ENCODE measurements around the gene BCL2. TPM values are rescaled to one million over a fixed set of nuclear protein-coding genes. Genes with fewer than 3 reads are reported as not detected.

Gene BCL2
- total and polyA plus RNA-seq, 9 of the 15 experiments (the other 6 are each of a cell fraction or from before 2014, with no cell fraction given): 0.10 to 1.1 (median 0.65) TPM

GRCh38 chr18:63083555-63083954 is 236.0 kb downstream of the BCL2 start:
- no peaks in the 10 kb centered on the region for H4K20me1 ChIP-seq (replicated peaks; ENCODE audit: control insufficient read depth, insufficient read depth, low read length)
- peaks cover 0 to 10% of the 10 kb centered on the region in 2 experiments; a peak in 2 of 5 replicates for H3K27me3 ChIP-seq (ENCODE audit: control insufficient read depth in 2 of 2, insufficient read depth in 2 of 2, low read length in 2 of 2)
- no peak for DNase-seq (ENCODE audit: extremely low read depth in 1 of 4, low spot score in 3 of 4)
- H3K4me3 ChIP-seq: no peak overlapping the region
- intact Hi-C loops (cut with micrococcal nuclease) (no loop called here), in situ Hi-C loops (cut with MboI) (no loop called here)
- FAIRE-seq: no peak
- no peak overlapping the region for H3K9ac ChIP-seq (ENCODE audit: insufficient read depth in 1 of 2, low read depth in 2 of 2, low read length in 2 of 2)
- no peak overlapping the region for H3K4me2 ChIP-seq (ENCODE audit: insufficient read depth, low read length)
- H3K4me1 ChIP-seq (replicated peaks in 1 of 2; ENCODE audit: control insufficient read depth in 2 of 2, insufficient read depth in 2 of 2, low read length in 2 of 2): no peaks in the 10 kb centered on the region
- no peak for TF ChIP-seq YBX1 (IDR thresholded peaks at IDR 0.05)
- TF ChIP-seq SP2 (IDR thresholded peaks at IDR 0.05; ENCODE audit: extremely low read depth, low read depth, low read length, poor library complexity, severe bottlenecking): no peak
- no peak for TF ChIP-seq FOSL1 (tag; conservative IDR thresholded peaks at IDR 0.05)
- no peak for TF ChIP-seq PHB (CRISPR knock-in tag; IDR thresholded peaks at IDR 0.05)
- no peak for TF ChIP-seq ZNF395 (CRISPR knock-in tag; IDR thresholded peaks at IDR 0.05)
- TF ChIP-seq HMBOX1 (IDR thresholded peaks at IDR 0.05): no peak
- TF ChIP-seq SP1 (CRISPR knock-in tag; IDR thresholded peaks at IDR 0.05): no peak
- no peak for TF ChIP-seq RBM17 (IDR thresholded peaks at IDR 0.05; ENCODE audit: borderline replicate concordance, low read depth, low read length)
- no peak for TF ChIP-seq SIRT6 (IDR thresholded peaks at IDR 0.05; ENCODE audit: low read depth, low read length)
- TF ChIP-seq DPF2 (IDR thresholded peaks at IDR 0.05): no peak
- TF ChIP-seq ZEB2 (IDR thresholded peaks at IDR 0.05): no peak
- TF ChIP-seq TCF7L2 (IDR thresholded peaks at IDR 0.05; ENCODE audit: low read depth, low read length): no peak
- no peak for TF ChIP-seq SRSF1 (IDR thresholded peaks at IDR 0.05; ENCODE audit: low read depth, low read length)
- TF ChIP-seq ARID4B (CRISPR knock-in tag; IDR thresholded peaks at IDR 0.05): no peak
- H3K9me3 ChIP-seq (replicated peaks; ENCODE audit: control insufficient read depth, insufficient read depth, low read depth, low read length): no peaks in the 10 kb centered on the region
- ChIA-PET CTCF (ENCODE audit: low intra/inter-chr PET ratio) (no interaction called here), POLR2A (no interaction called here)
- 5% methylated on average over 2 of the region's 2 CpGs for WGBS (ENCODE audit: insufficient coverage, low coverage, missing lambda C conversion rate)
- no peaks in the 10 kb centered on the region for H3K9me1 ChIP-seq (ENCODE audit: control insufficient read depth, insufficient read depth, low read length)
- no peaks in the 10 kb centered on the region for H3K36me3 ChIP-seq (ENCODE audit: control insufficient read depth, insufficient read depth, low read length)
- ATAC-seq: no peak
- BruUV-seq (replicated peaks): no TSS peak
- no peaks in the 10 kb centered on the region for H3K79me2 ChIP-seq (ENCODE audit: control insufficient read depth, insufficient read depth, low read length)
- no peak overlapping the region for H2AFZ ChIP-seq (ENCODE audit: low read depth, low read length)
- H3K27ac ChIP-seq (ENCODE audit: extremely low read depth, low read depth, low read length): no peak overlapping the region

Measured in K562 (cell line).